ENCODE measurements around the gene SLX4.

- TF ChIP-seq CTCF (IDR thresholded peaks at IDR 0.05; ENCODE audit: low read length) = no peak
- TF ChIP-seq EZH2 (optimal IDR thresholded peaks at IDR 0.05; ENCODE audit: low read depth, low read length) = no peak
- no peak for TF ChIP-seq EZH2phosphoT487 (IDR thresholded peaks at IDR 0.05; ENCODE audit: low read length)
Observed at GRCh38 chr16:3592559-3592958, 18.8 kb downstream of the SLX4 start.

Measured in MM.1S (cell line).